IMR-90 (cell line): ENCODE results near the gene DNAH9. TPM values are rescaled to one million over a fixed set of nuclear protein-coding genes. Genes with fewer than 3 reads are reported as not detected.

Source experiments
- ATAC-seq: fragments of 200-7000 bp; cut with Tn5 transposase; 2 replicates; pipeline ENCODE4 v1.9.1; 2020; ENCODE audit warnings: low read depth, mild to moderate bottlenecking, moderate library complexity
- BruUV-seq: library from RNA; stranded (reverse); fragments of 400-500 nt; replicated peaks from 2 replicates; lab custom pipeline; 2021; lab: Mats Ljungman, UMichigan
- CTCF ChIA-PET: fragments of 300-600 bp; formaldehyde crosslinking; extraction: SDS; loops from one replicate; lab custom pipeline; 2021; ENCODE audit warnings: antibody characterized with exemption; lab: Yijun Ruan, JAX
- POLR2A ChIA-PET: fragments of 300-600 bp; sonication (Branson Sonifier 250); formaldehyde crosslinking; loops from one replicate; lab custom pipeline; 2022; ENCODE audit warnings: antibody characterized with exemption; ENCODE audit not compliant: unreplicated experiment; lab: Charles Lee
- DNase-seq: peaks from one replicate; pipeline ENCODE4 v3.0.0; 2013
- H2AFZ ChIP-seq: replicated peaks from 2 replicates; pipeline ENCODE3; 2013; ENCODE audit warnings: low read length, mild to moderate bottlenecking; ENCODE audit not compliant: poor library complexity
- H2AK5ac ChIP-seq: 2 replicates; pipeline ENCODE4 v1.6.1; 2013; ENCODE audit warnings: low read depth, low read length, inconsistent platforms
- H2AK9ac ChIP-seq: replicated peaks from 2 replicates; pipeline ENCODE3; 2013; ENCODE audit warnings: mild to moderate bottlenecking, low read depth, low read length, moderate library complexity; ENCODE audit not compliant: poor library complexity
- H2BK120ac ChIP-seq: 2 replicates; pipeline ENCODE4 v1.6.1; 2013; ENCODE audit warnings: low read depth, low read length, inconsistent platforms
- H2BK15ac ChIP-seq: 3 replicates; pipeline ENCODE4 v1.6.1; 2013; ENCODE audit warnings: low read depth, low read length, inconsistent platforms
- H2BK20ac ChIP-seq: 2 replicates; pipeline ENCODE4 v1.6.1; 2013; ENCODE audit warnings: low read depth, mild to moderate bottlenecking, inconsistent platforms, low read length, moderate library complexity
- H2BK5ac ChIP-seq: 2 replicates; pipeline ENCODE4 v1.6.1; 2013; ENCODE audit warnings: mild to moderate bottlenecking, low read depth, low read length, inconsistent platforms; ENCODE audit not compliant: poor library complexity, severe bottlenecking
- H3K14ac ChIP-seq: replicated peaks from 2 replicates; pipeline ENCODE4 v1.6.1; 2013; ENCODE audit warnings: low read depth, low read length, inconsistent platforms
- H3K18ac ChIP-seq: 2 replicates; pipeline ENCODE4 v1.6.1; 2013; ENCODE audit warnings: low read depth, low read length, control low read depth
- H3K23ac ChIP-seq: 2 replicates; pipeline ENCODE4 v1.6.1; 2013; ENCODE audit warnings: low read depth, low read length, inconsistent platforms
- H3K27ac ChIP-seq: 2 replicates; pipeline ENCODE4 v1.5.1; 2013; ENCODE audit warnings: mild to moderate bottlenecking, control low read depth, low read length; ENCODE audit not compliant: insufficient read depth
- H3K27me3 ChIP-seq: 2 replicates; pipeline ENCODE4 v1.6.1; 2013; ENCODE audit warnings: low read length; ENCODE audit not compliant: control insufficient read depth, insufficient read depth
- H3K36me3 ChIP-seq: 2 replicates; pipeline ENCODE4 v1.6.1; 2013; ENCODE audit warnings: low read length, mixed read lengths; ENCODE audit not compliant: control insufficient read depth, insufficient read depth
- H3K4ac ChIP-seq: 2 replicates; pipeline ENCODE4 v1.6.1; 2013; ENCODE audit warnings: low read depth, low read length, inconsistent platforms
- H3K4me1 ChIP-seq: 2 replicates; pipeline ENCODE4 v1.6.1; 2013; ENCODE audit warnings: low read length, mixed read lengths; ENCODE audit not compliant: control insufficient read depth, insufficient read depth
- H3K4me2 ChIP-seq: 2 replicates; pipeline ENCODE4 v1.6.1; 2013; ENCODE audit warnings: low read depth, mild to moderate bottlenecking, control low read depth, low read length, moderate library complexity
- H3K4me3 ChIP-seq: 2 replicates; pipeline ENCODE4 v1.5.1; 2013; ENCODE audit warnings: low read depth, mild to moderate bottlenecking, control low read depth, low read length, moderate library complexity; ENCODE audit not compliant: insufficient read depth
- H3K56ac ChIP-seq: 2 replicates; pipeline ENCODE4 v1.6.1; 2013; ENCODE audit warnings: low read length, inconsistent platforms; ENCODE audit not compliant: insufficient read depth; ENCODE audit errors: extremely low read depth
- H3K79me1 ChIP-seq, 2 experiments: 2 replicates each; pipeline ENCODE4 v1.6.1; 2013; ENCODE audit warnings: low read length in 2 of 2, inconsistent platforms in 1 of 2, low read depth in 1 of 2
- H3K9ac ChIP-seq: 2 replicates; pipeline ENCODE4 v1.6.1; 2013; ENCODE audit warnings: low read depth, low read length, control low read depth
- H3K9me1 ChIP-seq: 2 replicates; pipeline ENCODE4 v1.6.1; 2013; ENCODE audit warnings: low read length, inconsistent platforms; ENCODE audit not compliant: insufficient read depth
- H3K9me3 ChIP-seq: 2 replicates; pipeline ENCODE4 v1.6.1; 2013; ENCODE audit warnings: low read length; ENCODE audit not compliant: control insufficient read depth, insufficient read depth
- H4K20me1 ChIP-seq: 2 replicates; pipeline ENCODE4 v1.6.1; 2013; ENCODE audit warnings: low read length, inconsistent platforms; ENCODE audit not compliant: insufficient read depth
- H4K5ac ChIP-seq: 2 replicates; pipeline ENCODE4 v1.6.1; 2013; ENCODE audit warnings: mild to moderate bottlenecking, low read depth, low read length, control low read depth
- H4K8ac ChIP-seq, 2 experiments: 2 replicates each; pipeline ENCODE4 v1.6.1; 2013; ENCODE audit warnings: low read depth in 2 of 2, low read length in 2 of 2, control low read depth in 1 of 2, inconsistent platforms in 1 of 2
- H4K91ac ChIP-seq: 2 replicates; pipeline ENCODE4 v1.6.1; 2013; ENCODE audit warnings: low read depth, low read length, inconsistent platforms; ENCODE audit not compliant: insufficient read depth
- BHLHE40 ChIP-seq: fragments of 150-350 bp; IDR thresholded peaks from 2 replicates; pipeline ENCODE4 v1.6.1; 2016; ENCODE audit warnings: mild to moderate bottlenecking, low read depth, low read length
- CEBPB ChIP-seq: IDR thresholded peaks from 2 replicates; pipeline ENCODE4 v1.6.1; 2012; ENCODE audit warnings: low read depth, low read length, improper control_type of control experiment
- FOS ChIP-seq: fragments of 150-350 bp; IDR thresholded peaks from 2 replicates; pipeline ENCODE4 v1.6.1; 2016; ENCODE audit warnings: low read depth, low read length
- MAFK ChIP-seq: IDR thresholded peaks from 2 replicates; pipeline ENCODE4 v1.6.1; 2012; ENCODE audit warnings: low read depth, low read length, improper control_type of control experiment
- MAZ ChIP-seq: IDR thresholded peaks from 2 replicates; pipeline ENCODE4 v1.6.1; 2012; ENCODE audit warnings: low read depth, mild to moderate bottlenecking, low read length, improper control_type of control experiment, moderate library complexity, borderline replicate concordance
- MXI1 ChIP-seq: IDR thresholded peaks from 2 replicates; pipeline ENCODE4 v1.6.1; 2012; ENCODE audit warnings: low read depth, mild to moderate bottlenecking, low read length, moderate library complexity, borderline replicate concordance
- NFE2L2 ChIP-seq: fragments of 150-350 bp; IDR thresholded peaks from 2 replicates; pipeline ENCODE4 v1.6.1; 2016; ENCODE audit warnings: low read depth, mild to moderate bottlenecking, low read length
- POLR2A ChIP-seq: IDR thresholded peaks from 2 replicates; pipeline ENCODE4 v1.6.1; 2012; ENCODE audit warnings: mild to moderate bottlenecking, low read depth, low read length
- RFX5 ChIP-seq: IDR thresholded peaks from 2 replicates; pipeline ENCODE4 v1.8.0; 2012; ENCODE audit warnings: low read depth, mild to moderate bottlenecking, low read length, moderate library complexity
- SMC3 ChIP-seq: fragments of 150-350 bp; IDR thresholded peaks from 2 replicates; pipeline ENCODE4 v1.6.1; 2016; ENCODE audit warnings: low read depth, mild to moderate bottlenecking, antibody characterized with exemption, low read length, moderate library complexity
- WGBS, 2 experiments: methylation state at CpG; one replicate each; pipeline versions ENCODE4 v1.1.5 to v1.1.7; 2013; ENCODE audit warnings: missing lambda C conversion rate in 2 of 2; ENCODE audit not compliant: insufficient read length in 1 of 2; ENCODE audit errors: extremely low coverage in 2 of 2; 5-methylcytosine and 5-hydroxymethylcytosine counted together
- dilution Hi-C: fragments of 300-500 bp; cut with HindIII; formaldehyde crosslinking; loops from one replicate; pipeline ENCODE4 v1.14.3; 2018; ENCODE audit warnings: low sequenced_read_pairs; ENCODE audit not compliant: unreplicated experiment
- in situ Hi-C: fragments of 300-500 bp; cut with MboI; formaldehyde crosslinking; loops from 3 replicates; pipeline ENCODE4 v1.14.3; 2019; ENCODE audit warnings: low sequenced_read_pairs, inconsistent platforms, mixed read lengths
- intact Hi-C: fragments of 100-400 bp; cut with micrococcal nuclease; formaldehyde crosslinking; loops from 2 replicates; pipeline ENCODE4 v1.10.0; 2022
- polyA plus RNA-seq, 3 experiments: library from polyadenylated mRNA; depleted of rRNA; stranded (reverse); fragments of >200 nt; gene quantifications; 2 replicates each; pipeline ENCODE4 v1.2.3, GENCODE V29; 2012; ENCODE audit warnings: low replicate concordance in 1 of 3
- total RNA-seq: library from RNA; depleted of rRNA; stranded (reverse); fragments of >200 nt; gene quantifications from 2 replicates; pipeline ENCODE4 v1.2.3, GENCODE V29; 2012
- TF ChIP-seq, protein P1 (sequence below): fragments of 150-350 bp; IDR thresholded peaks from 2 replicates; pipeline ENCODE4 v1.6.1; 2017; ENCODE audit warnings: mild to moderate bottlenecking, antibody characterized with exemption, low read length, low read depth
- TF ChIP-seq, protein P2 (sequence below): fragments of 150-350 bp; IDR thresholded peaks from 2 replicates; pipeline ENCODE4 v1.6.1; 2016; ENCODE audit warnings: low read depth, mild to moderate bottlenecking, low read length, moderate library complexity, borderline replicate concordance

The DNAH9 gene
- total and polyA plus RNA-seq, 2 of the 4 experiments (the other 2 are of a cell fraction), result not detected

DNA sequence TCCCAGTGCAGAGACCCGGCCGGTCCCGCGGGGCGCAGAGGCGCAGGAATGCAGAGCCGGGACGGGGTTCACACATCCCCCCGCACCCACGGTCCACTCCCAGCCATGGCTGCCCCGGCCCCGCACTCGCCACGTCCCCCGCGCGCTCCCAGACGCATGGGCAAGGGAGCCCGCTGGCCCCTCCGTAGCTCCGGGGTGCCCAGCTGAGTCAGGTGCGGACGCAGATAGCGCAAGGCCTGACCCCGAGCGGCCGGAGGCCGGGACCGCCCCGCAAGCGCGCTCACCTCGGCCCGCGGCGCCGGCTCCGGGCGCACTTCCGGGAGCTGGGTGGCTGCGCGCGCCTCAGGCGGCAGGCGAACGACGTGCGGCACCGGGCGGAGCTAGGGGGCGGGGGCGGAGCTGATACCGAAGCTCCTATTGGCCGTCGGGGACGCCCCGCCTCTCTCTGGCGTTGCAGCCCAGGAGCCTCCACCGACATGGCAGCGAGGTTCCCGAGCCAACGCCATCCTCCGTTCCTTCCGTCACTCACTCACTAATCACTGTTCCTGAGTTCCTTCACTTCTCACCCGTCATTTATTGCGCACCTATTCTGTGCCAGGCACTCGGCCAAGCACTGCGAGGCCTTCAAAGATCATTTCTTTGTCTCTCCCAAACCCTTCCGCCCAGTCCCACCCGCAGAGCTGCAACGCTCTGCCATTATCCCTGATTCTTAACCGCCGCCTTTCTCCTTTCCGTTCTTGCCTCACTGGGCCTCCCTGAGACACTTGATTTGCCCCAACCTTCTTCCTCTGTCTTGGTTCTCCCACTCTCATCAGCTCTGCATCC lies 399.1 kb downstream of the DNAH9 start, which contains the start of gene ZNF18:
Gene ZNF18, minus strand, starts transcription at position 329 of the 825 bp plus-strand sequence. CDS start 4,646 bp downstream, outside the sequence.
- peak within 1 kb of the TSS; percentile 83 for H3K4me2 ChIP-seq
- DNase-seq (peak; percentile 90), ATAC-seq (peak; percentile 99)
- WGBS, 2 experiments, result 3% methylated on average over 33 of the region's 74 CpGs; no CpG with 5 or more reads in 1 of the 2 experiments
- peak within 1 kb of the TSS; percentile 46 for H2AK5ac ChIP-seq
- BruUV-seq, result no TSS peak
- peak within 1 kb of the TSS; percentile 99 for H3K23ac ChIP-seq
- H3K79me1 ChIP-seq, result peaks cover 0 to 7% of the 10 kb centered on the region in 2 experiments; a peak in 3 of 4 replicates
- H3K18ac ChIP-seq, result peak within 1 kb of the TSS; percentile 81
- peaks cover 2% of the 10 kb centered on the region; the same call in 1 of the 2 replicates for H3K36me3 ChIP-seq
- H4K5ac ChIP-seq, result peak within 1 kb of the TSS; percentile 89
- H3K9me3 ChIP-seq, result no peaks in the 10 kb centered on the region
- peak within 1 kb of the TSS; percentile 60; the same call in 1 of the 2 replicates for H2BK120ac ChIP-seq
- no peaks in the 10 kb centered on the region for H3K4me1 ChIP-seq
- peak within 1 kb of the TSS; percentile 90 for H3K56ac ChIP-seq
- intact Hi-C loops, result loop anchor here (5.0 to 10.0 kb wide), 2 partner anchors 1005 to 1273 kb away; no protein-coding TSS in a partner anchor
- H4K20me1 ChIP-seq, result no peaks in the 10 kb centered on the region
- H2BK5ac ChIP-seq, result peak within 1 kb of the TSS; percentile 69
- H3K9me1 ChIP-seq, result 0 out of 2 replicates have a peak, but pooled peaks cover 5% of the 10 kb centered on the region
- peak within 1 kb of the TSS; percentile 98 for H3K14ac ChIP-seq
- ChIA-PET POLR2A (interaction anchor here (0.5 to 1.5 kb wide), 6 partner anchors 10 to 1301 kb away, joined by 3 to 12 read pairs (median 3); no protein-coding TSS in a partner anchor), CTCF (interaction anchor here (0.6 to 1.5 kb wide), 3 partner anchors 10 to 1155 kb away, joined by 3 to 6 read pairs (median 5); no protein-coding TSS in a partner anchor)
- peak within 1 kb of the TSS; percentile 97 to 99 for H4K8ac ChIP-seq
- peak within 1 kb of the TSS; percentile 76 for H3K9ac ChIP-seq
- dilution Hi-C loops, result no loop called here
- H3K4ac ChIP-seq, result peak within 1 kb of the TSS; percentile 98
- H3K27ac ChIP-seq, result peak within 1 kb of the TSS; percentile 80
- H2BK20ac ChIP-seq, result peak within 1 kb of the TSS; percentile 67; the same call in 1 of the 2 replicates
- peak within 1 kb of the TSS; percentile 57 for H3K4me3 ChIP-seq
- H4K91ac ChIP-seq, result peak within 1 kb of the TSS; percentile 89
- in situ Hi-C loops, result loop anchor here (10.0 to 25.0 kb wide), 3 partner anchors 1007 to 1335 kb away; partner anchors contain the start of genes MYH3 and TMEM220
- peak within 1 kb of the TSS; percentile 37; the same call in 1 of the 3 replicates for H2BK15ac ChIP-seq
- H2AFZ ChIP-seq, result peak within 1 kb of the TSS; percentile 97
- no peaks in the 10 kb centered on the region for H3K27me3 ChIP-seq
- H2AK9ac ChIP-seq, result peak within 1 kb of the TSS; percentile 91
- no peak for TF ChIP-seq CEBPB
- TF ChIP-seq RFX5, result no peak
- TF ChIP-seq POLR2A, result peak; percentile 94
- TF ChIP-seq SMC3, result no peak
- TF ChIP-seq FOS, result no peak
- TF ChIP-seq MAZ, result peak; percentile 57; the same call in 1 of the 2 replicates
- TF ChIP-seq, protein P1, sequence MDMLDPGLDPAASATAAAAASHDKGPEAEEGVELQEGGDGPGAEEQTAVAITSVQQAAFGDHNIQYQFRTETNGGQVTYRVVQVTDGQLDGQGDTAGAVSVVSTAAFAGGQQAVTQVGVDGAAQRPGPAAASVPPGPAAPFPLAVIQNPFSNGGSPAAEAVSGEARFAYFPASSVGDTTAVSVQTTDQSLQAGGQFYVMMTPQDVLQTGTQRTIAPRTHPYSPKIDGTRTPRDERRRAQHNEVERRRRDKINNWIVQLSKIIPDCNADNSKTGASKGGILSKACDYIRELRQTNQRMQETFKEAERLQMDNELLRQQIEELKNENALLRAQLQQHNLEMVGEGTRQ, result no peak
- TF ChIP-seq, protein P2, sequence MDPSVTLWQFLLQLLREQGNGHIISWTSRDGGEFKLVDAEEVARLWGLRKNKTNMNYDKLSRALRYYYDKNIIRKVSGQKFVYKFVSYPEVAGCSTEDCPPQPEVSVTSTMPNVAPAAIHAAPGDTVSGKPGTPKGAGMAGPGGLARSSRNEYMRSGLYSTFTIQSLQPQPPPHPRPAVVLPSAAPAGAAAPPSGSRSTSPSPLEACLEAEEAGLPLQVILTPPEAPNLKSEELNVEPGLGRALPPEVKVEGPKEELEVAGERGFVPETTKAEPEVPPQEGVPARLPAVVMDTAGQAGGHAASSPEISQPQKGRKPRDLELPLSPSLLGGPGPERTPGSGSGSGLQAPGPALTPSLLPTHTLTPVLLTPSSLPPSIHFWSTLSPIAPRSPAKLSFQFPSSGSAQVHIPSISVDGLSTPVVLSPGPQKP, result no peak
- no peak for TF ChIP-seq NFE2L2
- TF ChIP-seq BHLHE40, result 0 out of 2 replicates have a peak, but pooled peaks have one; percentile 14
- TF ChIP-seq MAFK, result no peak
- TF ChIP-seq MXI1, result peak; percentile 57; the same call in 1 of the 2 replicates
